Epidermal melanocyte (primary cell): ENCODE results near the gene HYOU1.
"Not testable (repeated sequence)": the region's sequence is repeated elsewhere in the genome, so short reads cannot be mapped to it uniquely, and the experiment has no call there.

Experiments
- DNase-seq: peaks from one replicate; pipeline ENCODE4 v3.0.0; 2011; ENCODE audit warnings: low spot score; ENCODE audit not compliant: insufficient read length

HYOU1 gene

DNA sequence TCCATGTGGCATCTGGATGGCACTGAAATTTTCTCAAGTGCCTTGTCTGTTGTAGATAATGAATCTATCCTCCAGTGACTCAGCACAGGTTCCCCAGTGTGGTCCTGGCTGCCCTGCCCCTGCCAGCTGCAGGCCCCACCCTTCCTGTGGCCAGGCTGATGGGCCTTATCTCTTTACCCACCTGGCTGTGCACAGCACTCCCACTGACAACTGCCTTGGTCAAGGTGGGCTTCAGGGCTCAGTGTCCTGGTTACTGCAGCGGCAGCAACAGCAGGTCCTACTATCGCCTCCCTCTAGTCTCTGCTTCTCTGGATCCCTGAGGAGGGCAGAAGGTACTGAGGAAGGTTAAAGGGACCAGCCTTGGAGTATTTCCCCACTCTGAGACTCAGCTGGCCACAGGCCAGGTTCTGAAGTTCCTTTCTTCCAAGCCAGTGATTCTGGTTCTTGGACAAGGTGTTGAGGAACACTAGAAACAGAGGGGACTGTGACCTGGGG, 30.8 kb upstream of the HYOU1 start:
- no peak for DNase-seq

DNA sequence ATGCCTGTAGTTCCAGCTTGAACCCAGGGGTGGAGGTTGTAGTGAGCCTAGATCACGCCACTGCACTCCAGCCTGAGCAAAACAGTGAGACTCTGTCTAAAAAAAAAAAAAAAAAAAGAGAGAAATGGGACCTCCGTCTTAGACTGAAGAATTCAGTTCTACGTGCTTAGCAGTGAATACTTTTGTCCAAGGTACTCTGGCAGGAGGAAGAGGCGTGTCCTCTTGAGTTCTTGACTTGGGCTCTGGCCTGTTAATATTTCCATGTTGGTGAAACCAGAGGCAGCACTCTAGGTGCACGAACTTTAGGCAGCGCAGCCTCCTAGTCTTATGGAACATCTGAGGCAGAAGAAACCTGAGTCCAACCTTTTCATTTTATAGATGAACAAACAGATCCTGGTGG, 30.1 kb upstream of the HYOU1 start:
- no peak for DNase-seq

DNA sequence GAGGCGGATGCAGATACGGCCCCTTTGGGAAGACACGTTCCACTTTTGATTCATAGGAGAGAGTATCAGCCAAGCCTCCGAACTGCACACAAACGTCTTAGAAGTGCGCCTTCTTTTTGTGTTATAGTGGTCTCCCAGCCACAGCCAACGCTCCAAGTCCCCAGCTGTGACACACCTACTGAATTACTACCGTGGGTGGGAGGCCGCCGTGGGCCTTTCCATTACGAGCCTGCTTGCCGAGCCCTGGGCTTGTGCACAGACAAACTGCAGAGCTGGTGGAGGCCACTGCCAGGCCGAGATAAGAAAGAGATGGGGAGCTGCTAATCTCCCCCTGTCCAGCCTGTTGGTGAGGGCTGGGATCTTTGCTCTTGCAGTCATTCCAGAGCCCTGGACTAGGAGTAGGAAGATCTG, 28.4 kb upstream of the HYOU1 start:
- no peak for DNase-seq

DNA sequence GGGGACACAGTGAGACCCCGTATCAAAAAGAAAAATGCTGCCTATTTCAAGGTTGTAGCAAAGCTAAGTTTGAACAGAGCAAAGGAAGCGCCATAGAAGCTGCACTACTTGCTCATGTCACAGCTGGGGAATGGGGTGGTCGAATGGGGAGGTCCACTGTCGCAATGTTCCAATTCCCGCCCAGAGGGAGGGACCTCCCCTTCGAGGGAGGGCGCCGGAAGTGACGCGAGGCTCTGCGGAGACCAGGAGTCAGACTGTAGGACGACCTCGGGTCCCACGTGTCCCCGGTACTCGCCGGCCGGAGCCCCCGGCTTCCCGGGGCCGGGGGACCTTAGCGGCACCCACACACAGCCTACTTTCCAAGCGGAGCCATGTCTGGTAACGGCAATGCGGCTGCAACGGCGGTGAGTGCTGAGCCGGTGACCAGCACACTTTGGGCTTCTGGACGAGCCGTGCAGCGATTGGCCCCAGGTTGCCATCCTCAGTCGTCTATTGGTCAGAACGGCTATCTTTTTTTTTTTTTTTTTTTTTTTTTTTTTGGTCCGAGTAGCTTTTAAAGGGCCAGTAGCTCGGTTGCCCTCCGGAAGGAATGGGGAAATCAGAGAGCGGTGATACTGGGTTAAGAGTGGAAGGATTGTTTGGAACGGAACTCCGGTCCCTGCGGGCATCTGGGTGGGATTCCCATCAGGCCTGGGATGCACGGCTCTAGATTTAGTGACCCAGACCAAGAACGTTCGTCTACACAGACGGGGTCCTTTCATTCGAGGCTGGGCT, 27.8 kb upstream of the HYOU1 start, which contains the start of gene HMBS:
Gene HMBS (plus strand): TSS at position 219 of the 774 bp plus-strand sequence. CDS start 153 bp downstream, at position 372.
- DNase-seq = peak; percentile 83

DNA sequence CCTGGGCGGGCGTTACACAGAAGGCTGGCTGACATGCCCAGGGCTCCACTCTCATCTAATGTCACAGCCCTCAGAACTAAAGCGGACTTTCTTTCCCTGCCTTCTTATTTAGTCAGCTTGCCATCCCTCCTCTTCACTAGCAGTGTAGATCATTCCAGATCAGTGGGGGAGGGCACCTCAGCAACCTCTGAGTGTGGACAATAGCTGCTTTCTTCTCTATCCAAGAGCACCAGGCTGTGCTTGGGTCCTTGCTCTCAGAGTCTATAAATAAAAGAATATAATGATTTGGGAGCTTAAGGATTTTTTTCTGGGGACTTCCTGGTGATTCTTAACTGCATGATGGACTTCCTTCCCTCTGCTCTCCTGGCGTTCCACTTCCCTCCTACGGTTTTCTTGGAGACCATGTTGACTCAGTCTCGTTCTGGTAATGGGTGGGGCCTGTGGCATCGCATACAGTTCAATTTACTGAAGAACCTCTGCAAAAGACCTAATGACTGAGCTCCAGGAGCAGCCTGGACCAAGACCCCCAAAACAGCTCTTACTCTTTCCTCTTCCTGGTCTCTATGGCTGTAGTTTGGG, 24.8 kb upstream of the HYOU1 start:
- DNase-seq = no peak

DNA sequence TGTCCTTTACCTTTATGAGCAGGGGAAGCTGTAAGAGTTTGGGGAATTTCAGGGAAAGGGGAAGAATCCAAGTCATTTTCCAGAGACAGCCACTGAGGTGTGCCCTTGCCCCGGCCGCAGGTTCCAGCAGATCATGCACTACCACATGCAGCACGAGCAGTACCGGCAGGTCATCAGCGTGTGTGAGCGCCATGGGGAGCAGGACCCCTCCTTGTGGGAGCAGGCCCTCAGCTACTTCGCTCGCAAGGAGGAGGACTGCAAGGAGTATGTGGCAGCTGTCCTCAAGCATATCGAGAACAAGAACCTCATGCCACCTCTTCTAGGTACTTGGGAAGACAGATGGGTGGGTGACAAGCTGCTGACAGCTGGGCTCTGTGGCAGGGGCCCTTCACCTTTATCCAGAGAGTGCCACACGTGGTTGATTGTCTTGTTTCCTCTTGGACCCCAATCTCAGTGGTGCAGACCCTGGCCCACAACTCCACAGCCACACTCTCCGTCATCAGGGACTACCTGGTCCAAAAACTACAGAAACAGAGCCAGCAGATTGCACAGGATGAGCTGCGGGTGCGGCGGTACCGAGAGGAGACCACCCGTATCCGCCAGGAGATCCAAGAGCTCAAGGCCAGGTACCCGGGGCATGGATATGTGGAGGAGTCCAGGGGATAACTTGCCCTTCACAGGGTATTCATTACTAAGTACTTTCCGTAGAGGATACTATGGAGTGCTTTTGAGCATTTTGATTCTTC, 21.8 kb upstream of the HYOU1 start:
- DNase-seq = no peak

DNA sequence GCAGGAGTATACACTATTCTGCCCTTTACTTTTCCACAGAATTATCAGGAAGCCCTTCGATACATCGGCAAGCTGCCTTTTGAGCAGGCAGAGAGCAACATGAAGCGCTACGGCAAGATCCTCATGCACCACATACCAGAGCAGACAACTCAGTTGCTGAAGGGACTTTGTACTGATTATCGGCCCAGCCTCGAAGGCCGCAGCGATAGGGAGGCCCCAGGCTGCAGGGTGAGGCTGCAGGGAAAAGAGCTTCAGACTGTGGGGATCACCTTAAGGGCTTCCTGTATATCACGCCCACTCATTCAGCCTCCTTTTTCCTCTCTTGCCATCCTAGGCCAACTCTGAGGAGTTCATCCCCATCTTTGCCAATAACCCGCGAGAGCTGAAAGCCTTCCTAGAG, 20.8 kb upstream of the HYOU1 start:
- DNase-seq = no peak

DNA sequence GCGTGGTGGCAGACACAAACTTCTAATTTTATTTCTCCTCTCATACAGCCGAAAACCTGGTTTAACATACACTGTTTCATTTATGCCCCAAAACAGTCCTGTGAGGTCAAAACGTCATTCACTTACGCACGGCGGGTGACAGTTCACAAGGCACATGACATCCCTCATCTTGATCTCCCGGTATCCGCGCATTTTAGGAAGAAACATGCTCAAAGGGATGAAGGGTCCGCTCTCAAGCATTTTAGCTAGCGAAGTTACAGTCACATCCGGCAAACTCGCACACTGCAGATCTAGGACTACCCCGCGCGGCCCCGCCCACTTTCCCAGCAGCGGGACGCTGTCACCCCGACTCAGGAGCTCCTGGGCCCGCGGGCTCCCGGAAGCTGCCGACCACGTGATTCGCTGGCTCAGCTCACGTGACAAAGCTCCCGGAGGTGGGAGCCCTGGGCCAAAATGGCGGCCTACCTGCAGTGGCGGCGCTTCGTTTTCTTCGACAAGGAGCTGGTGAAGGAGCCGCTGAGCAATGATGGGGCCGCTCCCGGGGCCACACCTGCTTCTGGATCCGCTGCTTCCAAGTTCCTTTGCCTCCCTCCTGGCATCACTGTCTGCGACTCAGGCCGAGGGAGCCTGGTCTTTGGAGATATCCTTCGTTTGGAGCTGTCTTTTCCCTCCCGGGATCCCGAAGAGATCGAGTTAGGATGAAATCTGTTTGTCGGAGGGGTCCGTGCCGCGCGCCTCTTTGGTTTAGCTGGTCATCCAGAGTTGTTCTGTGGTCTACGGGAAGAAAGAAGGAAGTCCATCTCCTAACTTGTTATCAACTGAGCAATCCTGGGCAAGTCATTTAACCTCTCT, 10.6 kb upstream of the HYOU1 start, which contains the start of gene VPS11:
Gene VPS11 (plus strand): TSS at position 448 of the 852 bp plus-strand sequence. CDS start 6 bp downstream, at position 454.
- peak; percentile 100 for DNase-seq

DNA sequence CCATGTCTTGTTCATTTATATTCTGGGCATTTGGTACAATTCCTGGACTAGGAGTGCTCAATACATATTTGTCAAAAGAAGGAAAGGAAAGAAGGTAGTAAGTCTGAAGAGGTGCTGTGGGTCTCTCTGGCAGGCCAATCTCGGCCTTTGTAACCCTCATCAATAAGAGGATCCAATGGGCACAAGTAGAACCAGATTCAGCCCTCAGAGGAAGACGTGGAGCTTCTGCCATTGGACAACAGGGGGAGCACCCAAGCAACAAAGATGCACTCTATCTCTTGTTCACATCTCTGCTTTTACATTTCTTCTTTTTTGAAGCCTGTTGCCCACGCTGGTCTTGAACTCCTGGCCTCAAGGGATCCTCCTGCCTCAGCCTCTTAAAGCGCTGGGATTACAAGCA, 8.4 kb upstream of the HYOU1 start:
- DNase-seq = peak; percentile 35

DNA sequence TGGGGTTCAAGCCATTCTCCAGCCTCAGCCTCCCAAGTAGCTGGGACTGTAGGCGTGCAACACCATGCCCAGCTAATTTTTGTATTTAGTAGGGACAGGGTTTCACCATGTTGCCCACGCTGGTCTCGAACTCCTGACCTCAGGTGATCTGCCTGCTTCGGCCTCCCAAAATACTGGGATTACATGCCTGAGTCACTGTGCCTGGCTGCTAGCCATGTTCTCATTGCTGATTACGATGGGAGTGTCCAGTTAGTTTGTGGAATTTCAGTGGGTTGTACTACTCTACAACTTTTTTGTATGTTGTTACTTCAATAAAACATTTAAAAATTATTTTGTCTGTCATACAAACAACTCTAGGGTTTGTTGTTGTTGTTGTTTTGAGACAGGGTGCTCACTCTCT, 5.8 kb upstream of the HYOU1 start:
- no peak for DNase-seq

DNA sequence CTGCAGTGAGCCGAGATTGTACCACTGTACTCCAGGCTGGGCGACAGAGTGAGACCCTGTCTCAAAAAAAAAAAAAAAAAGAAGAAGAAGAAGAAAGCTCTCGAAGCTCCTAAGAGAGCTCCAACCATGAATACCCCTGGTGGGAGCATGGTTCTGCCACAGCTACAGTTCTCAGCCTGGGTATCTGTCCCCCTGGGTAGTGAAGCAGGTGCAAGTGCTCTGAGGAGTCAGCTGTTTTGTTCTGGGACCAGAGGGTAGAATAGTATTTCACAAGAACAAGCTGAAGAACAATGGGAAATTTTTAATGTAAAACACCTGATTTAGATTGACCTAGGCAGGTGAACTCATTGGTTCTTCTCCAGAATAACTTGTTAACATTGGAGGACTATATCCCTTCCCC, 4.3 kb upstream of the HYOU1 start:
- DNase-seq = no peak

DNA sequence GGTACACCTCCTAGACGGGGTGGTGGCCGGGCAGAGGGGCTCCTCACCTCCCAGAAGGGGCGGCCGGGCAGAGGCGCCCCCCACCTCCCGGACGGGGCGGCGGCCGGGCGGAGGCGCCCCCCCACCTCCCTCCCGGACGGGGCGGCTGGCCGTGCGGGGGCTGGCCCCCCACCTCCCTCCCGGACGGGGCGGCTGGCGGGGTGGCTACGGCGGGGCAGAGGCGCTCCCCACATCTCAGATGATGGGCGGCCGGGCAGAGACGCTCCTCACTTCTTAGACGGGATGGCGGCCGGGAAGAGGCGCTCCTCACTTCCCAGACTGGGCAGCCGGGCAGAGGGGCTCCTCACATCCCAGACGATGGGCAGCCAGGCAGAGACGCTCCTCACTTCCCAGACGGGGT, 2.1 kb upstream of the HYOU1 start:
- DNase-seq = not testable (repeated sequence)

DNA sequence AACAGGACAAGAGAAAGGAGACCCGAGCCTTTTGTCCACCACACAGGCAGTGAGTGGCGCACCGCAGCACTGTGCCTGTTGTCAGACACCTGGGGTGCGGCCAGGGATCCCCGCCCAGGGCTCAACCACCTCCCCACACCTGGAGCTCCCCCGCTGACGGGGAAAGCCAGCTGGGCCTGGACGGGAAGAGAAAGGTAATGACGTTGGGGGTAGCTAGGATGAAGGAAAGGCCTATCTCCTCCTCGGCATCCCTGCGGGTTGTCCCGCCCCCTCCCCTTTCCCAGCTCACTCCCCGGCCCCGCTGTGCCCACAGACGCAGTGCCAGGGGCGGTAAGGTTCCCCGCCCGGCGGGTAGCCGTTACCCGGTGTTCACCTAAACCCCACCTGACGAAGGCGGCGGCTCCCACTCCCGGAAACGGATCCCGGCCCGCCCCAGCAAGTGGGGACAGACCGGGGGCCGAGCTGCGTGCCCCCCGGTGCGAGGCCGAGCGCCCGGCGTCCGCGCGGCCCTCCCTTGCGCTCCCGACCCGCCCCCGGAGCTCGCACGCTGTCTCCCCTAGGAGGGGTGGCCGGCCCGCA, 495 bp downstream of the HYOU1 start:
- DNase-seq = no peak

DNA sequence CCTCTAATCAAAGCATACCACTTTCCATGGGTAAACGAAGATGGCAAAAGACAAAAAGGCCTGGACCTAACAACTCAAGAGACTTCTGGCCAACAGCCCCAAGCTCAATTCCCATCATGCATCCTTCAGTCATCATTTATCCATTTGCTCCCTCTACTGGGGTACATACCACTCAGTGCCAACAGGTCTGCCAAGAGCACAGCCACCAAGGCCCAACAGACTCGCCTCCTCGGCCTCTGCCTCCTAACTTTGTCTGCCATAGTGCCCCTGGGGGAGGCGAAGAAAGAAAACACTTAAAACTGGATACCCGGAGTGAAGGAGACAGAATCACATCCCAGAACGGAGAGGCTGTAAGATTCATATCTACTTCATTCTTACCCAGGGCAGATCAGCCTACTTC, 1.1 kb downstream of the HYOU1 start:
- peak; percentile 37 for DNase-seq

DNA sequence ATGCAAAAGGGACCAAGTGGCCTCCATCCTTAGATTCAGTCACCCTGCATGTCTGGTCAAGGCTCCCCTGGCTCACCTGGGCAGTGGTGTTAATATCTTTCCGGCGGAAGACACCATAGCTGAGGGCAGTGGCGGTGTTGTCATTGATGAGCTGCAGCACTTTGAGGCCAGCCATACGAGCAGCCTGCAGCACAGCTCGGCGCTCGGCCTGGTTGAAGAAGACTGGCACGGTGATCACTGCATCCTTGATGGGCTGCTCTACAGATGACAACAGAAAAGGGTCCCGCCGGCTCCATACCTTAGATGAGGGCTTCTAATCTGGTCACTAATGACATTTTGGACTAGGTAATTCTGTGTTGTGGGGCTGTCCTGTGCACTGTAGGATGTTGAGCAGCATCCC, 2.6 kb downstream of the HYOU1 start:
- DNase-seq = no peak

DNA sequence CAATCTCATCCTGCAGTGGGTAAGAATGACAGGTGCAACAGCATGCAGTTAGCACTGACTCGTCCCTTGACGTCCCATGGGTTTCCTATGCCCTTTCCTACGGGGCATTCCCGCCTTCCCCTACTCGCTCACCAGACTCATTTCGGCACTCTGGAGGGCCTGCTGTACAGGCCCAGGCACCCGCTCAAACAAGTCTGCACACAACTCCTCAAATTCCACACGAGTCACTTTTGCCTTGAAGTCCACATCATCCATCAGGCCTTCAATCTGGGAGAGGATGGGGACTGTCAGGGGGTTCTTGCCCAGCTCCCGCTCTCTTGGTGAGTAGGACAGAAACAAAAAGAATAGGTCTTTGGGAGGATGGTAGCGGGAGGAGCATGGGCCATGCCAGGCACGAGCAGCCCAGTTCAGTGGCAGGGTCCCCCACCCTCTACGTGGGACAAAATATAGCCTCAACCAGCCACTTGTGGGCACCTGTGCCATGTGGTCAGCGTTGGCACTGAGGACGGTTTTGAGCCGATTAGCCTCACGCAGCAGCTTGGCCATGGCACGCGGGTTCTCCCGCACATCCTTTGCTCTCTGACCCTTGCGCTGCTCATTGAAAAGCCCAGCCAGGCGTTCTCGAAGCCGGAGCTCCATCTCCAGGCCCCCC, 4.7 kb downstream of the HYOU1 start:
- DNase-seq = no peak

DNA sequence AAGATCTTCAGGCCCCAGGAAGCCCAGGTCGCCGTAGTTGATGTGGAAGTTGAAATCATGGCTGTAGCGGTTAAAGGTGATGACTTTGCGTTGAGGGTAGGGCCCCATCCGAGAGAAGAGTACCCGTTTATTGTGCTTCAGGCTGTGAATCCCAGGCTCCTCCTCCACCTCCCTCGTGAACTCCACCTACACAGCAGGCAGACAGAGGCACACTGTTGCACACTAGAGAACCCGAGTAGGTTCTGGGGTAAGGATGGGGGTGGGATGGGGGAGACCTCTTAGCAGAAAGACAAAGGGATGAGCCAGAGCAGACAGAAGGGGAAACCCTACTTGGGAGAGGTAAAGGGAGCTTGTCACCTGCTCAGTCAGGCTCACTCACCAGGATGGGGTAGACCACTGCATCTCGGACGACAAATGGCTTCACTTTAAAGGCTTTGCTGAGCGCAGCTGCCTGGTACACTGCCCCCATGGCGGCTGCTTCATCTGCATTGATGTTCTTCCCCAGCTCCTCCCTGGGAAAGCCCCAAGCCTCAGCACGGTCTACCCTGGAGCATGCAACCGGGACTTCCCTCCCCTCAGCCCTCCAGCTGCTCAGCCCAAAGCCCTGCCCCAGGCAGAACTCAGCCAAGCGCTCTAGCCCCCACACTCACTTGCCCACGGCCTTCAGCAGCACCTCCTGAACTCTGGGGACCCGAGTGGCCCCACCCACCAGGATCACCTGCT, 5.4 kb downstream of the HYOU1 start:
- no peak for DNase-seq

DNA sequence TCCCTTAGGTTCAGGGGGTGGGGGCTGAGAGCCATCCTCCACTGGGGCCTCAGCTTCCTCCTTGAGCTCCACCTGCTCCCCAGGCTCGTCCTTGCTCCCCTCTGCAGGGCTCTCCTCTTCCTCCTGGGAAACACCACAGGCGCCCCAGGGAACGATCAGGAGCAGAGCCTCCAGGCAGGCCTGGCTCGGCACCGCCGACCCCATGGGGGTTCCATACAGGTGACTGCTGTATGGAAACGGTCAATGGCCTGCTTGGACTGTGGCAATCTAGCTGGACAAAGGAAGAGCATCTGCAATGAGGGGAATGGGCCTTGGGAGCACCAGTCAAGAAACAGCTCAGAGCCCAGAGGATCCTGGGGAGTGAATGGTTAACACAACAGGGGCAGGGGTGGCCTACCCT, 7.9 kb downstream of the HYOU1 start:
- no peak for DNase-seq

DNA sequence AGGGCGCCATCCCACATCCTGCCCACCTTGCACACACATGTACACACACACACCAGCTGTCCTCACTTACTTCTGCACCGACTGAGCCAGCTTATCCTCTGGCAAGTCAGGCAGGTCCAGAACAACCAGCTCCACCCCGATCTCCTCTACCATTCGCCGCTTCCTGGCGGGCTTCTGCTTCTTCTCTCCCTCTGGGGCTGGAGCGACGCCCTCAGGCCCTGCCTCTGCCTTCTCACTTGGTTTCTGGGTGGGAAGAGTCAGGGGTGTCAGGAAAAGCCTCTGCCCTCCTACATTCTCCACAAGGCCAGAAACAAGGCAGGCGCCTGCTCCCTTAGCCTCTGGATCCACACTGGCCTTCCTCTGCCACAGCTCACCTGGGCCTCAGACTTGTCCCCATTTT, 8.4 kb downstream of the HYOU1 start:
- DNase-seq = no peak

DNA sequence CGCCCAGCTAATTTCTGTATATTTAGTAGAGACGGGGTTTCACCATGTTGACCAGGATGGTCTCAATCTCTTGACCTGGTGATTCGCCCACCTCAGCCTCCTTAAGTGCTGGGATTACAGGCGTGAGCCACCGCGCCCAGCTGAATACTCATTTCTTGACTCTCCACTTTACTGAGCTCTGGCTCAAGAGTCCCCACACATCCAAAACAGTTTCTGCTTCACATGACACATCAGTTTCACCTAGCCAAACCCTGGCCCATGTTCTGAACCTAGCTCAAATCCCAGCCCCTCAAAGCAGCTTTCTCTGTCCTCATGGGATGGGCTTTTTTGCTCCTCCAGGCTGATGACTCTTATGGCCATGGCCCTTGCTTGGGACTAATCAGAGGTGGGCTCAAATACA, 9.8 kb downstream of the HYOU1 start:
- no peak for DNase-seq
